Activated naive CD4-positive, alpha-beta T cell treated with anti-CD3 and anti-CD28 coated beads, Interleukin-2, amount 50 U/mL, for 24 hours (primary cell): ENCODE results near the gene HIGD1A.

Experiments
- H3K27ac Mint-ChIP-seq: one replicate; pipeline ENCODE4 v1.8.0; 2021; ENCODE audit warnings: mild to moderate bottlenecking, mixed read lengths
- H3K27me3 Mint-ChIP-seq: one replicate; pipeline ENCODE4 v1.8.0; 2021; ENCODE audit warnings: mixed read lengths
- H3K36me3 Mint-ChIP-seq: one replicate; pipeline ENCODE4 v1.8.0; 2021; ENCODE audit warnings: mixed read lengths
- H3K4me1 Mint-ChIP-seq: one replicate; pipeline ENCODE4 v1.8.0; 2021; ENCODE audit warnings: mixed read lengths
- H3K4me3 Mint-ChIP-seq: one replicate; pipeline ENCODE4 v1.8.0; 2021; ENCODE audit warnings: mild to moderate bottlenecking, mixed read lengths
- H3K9me3 Mint-ChIP-seq: one replicate; pipeline ENCODE4 v1.8.0; 2021; ENCODE audit warnings: mixed read lengths

The HIGD1A gene

DNA sequence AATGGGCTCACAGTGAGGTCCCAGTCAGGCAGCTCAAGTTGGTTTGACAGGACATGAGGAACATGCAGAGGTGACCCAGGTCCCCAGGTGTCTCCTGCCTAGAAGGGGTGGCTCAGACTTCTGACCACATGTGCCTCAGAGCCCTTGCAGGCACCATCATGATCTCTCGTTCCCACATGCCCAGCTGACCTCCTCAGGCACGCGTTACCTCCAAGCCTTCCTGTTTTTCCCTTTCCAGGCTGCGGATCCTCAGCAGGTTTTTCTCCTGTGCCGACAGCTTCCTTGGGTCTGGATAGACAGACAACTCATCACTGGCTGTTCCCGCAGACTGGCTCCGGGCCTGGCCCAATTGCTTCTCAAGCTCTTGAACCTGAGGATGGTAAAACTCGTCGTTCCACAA, 61.6 kb downstream of the HIGD1A start:
- H3K27ac Mint-ChIP-seq = no peak overlapping the region
- H3K36me3 Mint-ChIP-seq = no peaks in the 10 kb centered on the region
- H3K9me3 Mint-ChIP-seq = no peaks in the 10 kb centered on the region
- no peak overlapping the region for H3K4me3 Mint-ChIP-seq
- peaks cover 21% of the 10 kb centered on the region for H3K4me1 Mint-ChIP-seq
- no peaks in the 10 kb centered on the region for H3K27me3 Mint-ChIP-seq

- Mint-ChIP-seq H3K27ac (no peak overlapping the region), H3K9me3 (no peaks in the 10 kb centered on the region), H3K4me1 (peaks cover 17% of the 10 kb centered on the region)
These were observed 62.0 kb downstream of the HIGD1A start for GRCh38 chr3:42742259-42742658.

GRCh38 chr3:42741796-42742195, 62.5 kb downstream of the HIGD1A start:
- no peaks in the 10 kb centered on the region for H3K9me3 Mint-ChIP-seq

More at GRCh38 chr3:42742259-42742658, 62.0 kb downstream of the HIGD1A start:
- H3K4me3 Mint-ChIP-seq = no peak overlapping the region
- H3K27me3 Mint-ChIP-seq = no peaks in the 10 kb centered on the region
- H3K36me3 Mint-ChIP-seq = no peaks in the 10 kb centered on the region

GRCh38 chr3:42739401-42740158, 64.7 kb downstream of the HIGD1A start:
- H3K9me3 Mint-ChIP-seq = no peaks in the 10 kb centered on the region
- peaks cover 8% of the 10 kb centered on the region for H3K4me1 Mint-ChIP-seq
- H3K4me3 Mint-ChIP-seq = no peak overlapping the region
- H3K27me3 Mint-ChIP-seq = no peaks in the 10 kb centered on the region
- H3K27ac Mint-ChIP-seq = no peak overlapping the region
- H3K36me3 Mint-ChIP-seq = no peaks in the 10 kb centered on the region

More at GRCh38 chr3:42741796-42742195, 62.5 kb downstream of the HIGD1A start:
- peaks cover 14% of the 10 kb centered on the region for H3K4me1 Mint-ChIP-seq
- H3K27me3 Mint-ChIP-seq = no peaks in the 10 kb centered on the region
- no peaks in the 10 kb centered on the region for H3K36me3 Mint-ChIP-seq
- no peak overlapping the region for H3K27ac Mint-ChIP-seq
- no peak overlapping the region for H3K4me3 Mint-ChIP-seq

- no peaks in the 10 kb centered on the region for H3K4me1 Mint-ChIP-seq
- H3K4me3 Mint-ChIP-seq = no peak overlapping the region
- no peaks in the 10 kb centered on the region for H3K9me3 Mint-ChIP-seq
- no peaks in the 10 kb centered on the region for H3K27me3 Mint-ChIP-seq
- no peaks in the 10 kb centered on the region for H3K36me3 Mint-ChIP-seq
- H3K27ac Mint-ChIP-seq = no peak overlapping the region
These were observed 67.8 kb downstream of the HIGD1A start for GRCh38 chr3:42736531-42736930.

DNA sequence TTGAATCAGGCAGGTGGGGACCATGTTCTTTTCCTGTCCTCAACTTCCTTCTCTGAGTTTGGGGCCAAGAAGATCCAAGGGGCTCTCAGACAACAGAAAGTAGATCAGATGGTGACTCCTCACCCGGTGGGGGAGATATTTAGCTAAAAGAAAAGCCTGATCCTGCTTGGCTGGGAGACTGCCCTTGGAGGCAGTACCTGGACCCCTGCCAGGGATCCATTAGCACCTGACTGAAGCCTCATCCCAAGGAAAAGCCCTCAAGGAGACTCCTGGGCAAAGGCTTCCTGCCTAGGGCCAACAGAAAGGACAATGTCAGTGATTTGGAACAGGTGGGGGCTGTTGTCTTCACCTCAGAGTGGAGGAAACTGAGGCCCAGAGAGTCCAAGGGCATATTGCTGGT, 68.2 kb downstream of the HIGD1A start:
- H3K4me3 Mint-ChIP-seq = no peak overlapping the region

DNA sequence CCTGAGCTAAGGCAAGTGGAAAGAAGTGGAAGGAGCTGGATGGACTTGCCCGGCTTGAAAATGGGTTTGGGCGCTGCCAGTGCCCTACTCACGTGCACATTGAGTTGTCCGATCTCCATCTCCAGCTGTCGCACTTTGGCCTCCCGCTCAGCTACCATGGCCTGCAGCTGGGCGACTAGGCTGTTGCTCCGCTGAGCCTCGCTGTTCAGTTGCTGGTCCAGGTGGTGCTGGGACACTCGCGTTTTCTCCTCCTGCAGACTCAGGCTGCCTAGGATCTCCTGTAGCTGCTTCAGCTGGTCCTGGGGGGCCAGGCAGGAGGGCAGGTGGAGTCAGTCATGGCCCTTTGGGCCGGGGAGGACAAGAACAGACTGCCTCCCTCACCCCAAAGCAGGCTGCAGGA, 68.7 kb downstream of the HIGD1A start:
- Mint-ChIP-seq H3K4me3 (no peak overlapping the region), H3K36me3 (no peaks in the 10 kb centered on the region), H3K27me3 (no peaks in the 10 kb centered on the region), H3K4me1 (no peaks in the 10 kb centered on the region), H3K9me3 (no peaks in the 10 kb centered on the region), H3K27ac (no peak overlapping the region)

More for the DNA sequence above, 68.2 kb downstream of the HIGD1A start:
- Mint-ChIP-seq H3K36me3 (no peaks in the 10 kb centered on the region), H3K27me3 (no peaks in the 10 kb centered on the region), H3K9me3 (no peaks in the 10 kb centered on the region), H3K4me1 (no peaks in the 10 kb centered on the region), H3K27ac (no peak overlapping the region)

DNA sequence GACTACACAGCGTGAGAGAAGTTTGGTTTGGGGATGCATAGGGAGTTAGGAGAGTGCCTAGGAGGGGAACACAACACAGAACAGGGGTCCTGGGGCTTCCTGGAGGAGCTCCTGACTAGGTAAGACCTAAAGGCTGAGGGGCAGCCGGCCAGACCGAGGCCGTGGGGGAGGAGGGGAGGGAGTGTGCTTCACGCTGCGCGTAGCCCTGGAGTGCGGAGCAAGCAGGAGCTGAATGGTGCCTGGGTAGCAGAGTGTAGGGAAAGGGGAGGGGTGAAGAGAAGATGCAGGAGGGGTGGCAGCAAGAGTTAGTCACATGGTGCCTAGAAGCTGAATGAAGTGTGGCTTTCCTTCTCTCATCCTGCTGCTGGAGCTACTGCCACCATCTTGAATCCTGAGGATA, 69.3 kb downstream of the HIGD1A start:
- Mint-ChIP-seq H3K27me3 (no peaks in the 10 kb centered on the region), H3K36me3 (no peaks in the 10 kb centered on the region), H3K27ac (no peak overlapping the region), H3K9me3 (no peaks in the 10 kb centered on the region), H3K4me1 (no peaks in the 10 kb centered on the region), H3K4me3 (no peak overlapping the region)

DNA sequence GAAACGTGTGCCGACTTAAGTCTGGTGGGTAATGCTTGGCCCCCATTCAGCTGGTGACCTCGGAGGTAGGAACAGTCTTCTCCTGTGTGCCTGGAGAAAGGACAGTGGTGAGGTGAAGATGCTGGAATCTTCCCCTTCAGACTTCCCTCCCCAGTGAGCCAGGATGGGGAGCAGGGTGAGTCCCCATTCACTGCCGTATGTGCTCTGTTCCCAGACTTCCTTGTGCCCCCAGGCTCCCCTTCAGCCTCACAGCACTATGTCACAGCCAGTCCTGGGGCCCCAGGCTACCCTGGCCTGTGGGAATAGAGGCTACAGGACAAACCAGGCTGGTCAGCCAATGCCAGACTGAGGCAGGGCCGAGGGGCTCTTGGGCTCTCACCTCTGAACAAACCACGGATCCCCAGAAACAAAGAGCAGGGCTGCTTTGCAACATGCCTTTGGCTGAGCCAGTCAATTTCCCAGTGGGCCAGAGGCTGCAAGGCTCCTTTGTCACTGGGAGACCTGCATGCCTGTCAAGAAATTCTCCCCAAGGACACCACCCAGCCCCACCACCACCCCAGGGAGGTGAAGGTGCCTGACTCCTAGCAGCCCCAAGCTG, 69.9 kb downstream of the HIGD1A start:
- Mint-ChIP-seq H3K27me3 (no peaks in the 10 kb centered on the region), H3K4me1 (no peaks in the 10 kb centered on the region), H3K36me3 (no peaks in the 10 kb centered on the region), H3K27ac (no peak overlapping the region), H3K4me3 (no peak overlapping the region), H3K9me3 (no peaks in the 10 kb centered on the region)

DNA sequence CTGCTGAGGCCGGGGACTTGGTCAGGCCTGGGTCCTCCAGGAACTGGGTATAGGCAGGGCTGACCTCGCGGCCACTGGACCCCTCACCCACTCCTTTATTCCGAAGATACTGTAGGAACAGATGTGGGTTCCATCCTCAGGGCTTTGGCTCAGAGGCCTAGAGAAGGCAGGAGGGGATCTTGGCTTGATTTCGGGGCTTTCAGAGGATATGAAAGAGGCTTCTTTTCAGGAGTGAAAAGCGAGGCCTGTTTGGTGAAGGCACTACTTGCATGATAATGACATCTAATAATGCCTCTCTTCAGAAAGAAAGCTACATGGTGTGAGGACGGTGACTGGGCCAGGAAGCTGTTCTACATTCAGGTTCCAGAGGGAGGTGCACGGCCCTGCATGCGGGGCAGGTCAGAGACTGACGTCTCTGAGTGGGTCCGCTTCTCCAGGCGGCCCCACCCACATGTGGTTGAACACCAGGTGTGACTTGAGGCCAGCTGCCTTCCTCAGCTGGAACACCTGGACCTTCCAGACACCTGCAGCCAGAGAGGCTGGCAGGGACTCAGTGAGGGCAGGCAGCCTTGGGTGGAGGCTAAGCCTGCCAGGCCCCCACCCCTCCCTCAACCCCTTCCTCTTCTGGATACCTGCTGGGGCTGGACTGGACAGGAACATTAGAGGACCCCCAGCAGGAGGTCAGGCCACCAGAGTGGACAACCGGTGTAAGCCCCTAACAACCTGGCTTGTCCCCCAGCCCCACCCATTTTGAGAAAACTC, 70.6 kb downstream of the HIGD1A start:
- H3K4me1 Mint-ChIP-seq = no peaks in the 10 kb centered on the region
- no peaks in the 10 kb centered on the region for H3K9me3 Mint-ChIP-seq
- H3K4me3 Mint-ChIP-seq = no peak overlapping the region
- H3K27me3 Mint-ChIP-seq = no peaks in the 10 kb centered on the region
- no peaks in the 10 kb centered on the region for H3K36me3 Mint-ChIP-seq
- no peak overlapping the region for H3K27ac Mint-ChIP-seq
